NCI-H1417 (cell line): ENCODE results near the gene GRIK5.

Source experiments
- DNase-seq, 3 experiments: peaks; one replicate each; lab custom pipeline; 2025; lab: John Stamatoyannopoulos, UW

Gene GRIK5

DNA sequence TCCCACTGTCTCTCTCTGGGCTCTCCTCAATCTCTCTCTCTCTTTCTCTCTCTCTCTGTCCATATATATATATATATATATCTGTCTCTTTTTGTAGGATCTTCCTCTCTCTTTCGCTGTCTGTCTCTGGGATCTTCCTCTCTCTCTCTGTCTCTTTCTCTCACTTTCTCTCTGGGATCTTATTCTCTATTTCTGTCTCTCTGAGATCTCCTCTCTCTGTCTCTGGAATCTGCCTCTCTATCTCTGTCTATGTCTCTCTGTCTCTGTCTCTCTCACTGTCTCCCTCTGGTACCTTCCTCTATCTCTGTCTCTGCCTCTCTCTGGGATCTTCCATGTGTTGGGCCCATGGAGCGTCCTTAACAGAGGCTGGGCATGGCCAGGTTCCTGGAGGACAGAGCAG lies 79.4 kb downstream of the GRIK5 start:
- no peak for DNase-seq

DNA sequence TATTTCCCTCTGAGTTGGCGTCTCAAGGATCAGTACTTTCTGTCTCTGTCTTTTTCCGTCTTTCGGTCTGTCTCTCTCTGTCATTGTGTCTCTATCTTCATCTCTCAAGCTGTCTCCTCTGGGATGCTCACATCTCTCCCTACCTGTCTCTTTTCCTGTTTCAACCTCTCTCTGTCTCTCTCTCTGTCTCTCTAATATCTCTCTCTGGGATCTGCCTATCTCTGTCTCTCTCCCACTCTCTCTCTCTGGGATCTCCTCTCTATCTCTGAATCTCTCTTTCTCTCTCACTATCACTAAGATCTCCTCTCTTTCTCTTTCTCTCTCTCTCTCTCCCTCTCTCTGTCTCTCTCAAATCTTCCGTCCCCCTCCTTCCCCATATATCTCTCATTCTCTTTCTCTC lies 80.0 kb downstream of the GRIK5 start:
- DNase-seq, result no peak

DNA sequence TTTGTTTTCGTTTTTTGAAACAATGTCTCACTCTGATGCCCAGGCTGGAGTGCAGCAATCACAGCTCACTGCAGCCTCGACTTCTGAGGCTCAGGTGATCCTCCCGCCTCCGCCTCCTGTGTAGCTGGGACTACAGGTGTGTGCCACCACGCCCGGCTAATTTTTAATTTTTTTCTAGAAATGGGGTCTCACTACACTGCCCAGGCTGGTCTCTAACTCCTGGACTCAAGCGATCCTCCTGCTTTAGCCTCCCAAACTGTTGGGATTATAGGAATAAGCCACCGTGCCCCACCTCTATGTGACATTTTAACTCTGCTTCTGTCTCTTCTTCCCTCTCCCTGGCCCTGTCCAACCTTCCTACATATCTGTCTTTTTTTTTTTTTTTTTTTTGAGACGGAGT lies 81.1 kb downstream of the GRIK5 start:
- DNase-seq, result no peak

DNA sequence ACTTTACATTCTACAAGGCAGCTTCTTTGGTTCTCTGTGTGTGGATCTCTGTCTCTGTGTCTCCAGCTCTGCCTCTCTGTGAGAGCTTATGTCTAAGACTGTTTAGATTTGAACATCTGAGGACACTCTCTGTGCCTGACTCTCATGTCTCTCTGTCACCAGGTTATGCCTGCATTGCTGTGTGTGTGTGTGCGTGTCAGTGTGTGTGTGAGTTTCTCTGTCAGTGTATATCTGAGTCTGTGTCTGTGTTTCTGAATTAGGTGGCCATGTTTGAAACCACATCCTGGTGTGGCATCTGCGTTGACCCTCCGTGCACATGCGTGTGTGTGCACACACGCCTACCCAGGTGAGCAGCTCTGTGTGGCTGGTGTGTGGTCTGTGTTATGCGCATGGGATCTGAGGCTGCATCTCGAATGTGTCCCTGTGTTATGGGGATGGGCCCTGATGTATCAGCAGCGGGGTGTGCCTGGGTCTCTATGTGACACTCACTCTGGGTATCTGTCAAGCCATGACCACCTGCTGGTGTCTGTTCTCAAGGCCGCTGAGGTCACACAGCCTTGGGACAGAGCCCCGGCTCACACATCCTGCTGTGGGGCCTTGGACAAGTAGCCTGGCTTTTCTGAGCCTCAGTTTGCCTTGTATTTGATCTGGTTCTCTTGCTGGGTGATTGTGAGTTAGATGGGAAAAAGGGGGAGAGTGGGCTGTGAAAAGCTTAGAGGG lies 82.7 kb downstream of the GRIK5 start:
- DNase-seq, result no peak

DNA sequence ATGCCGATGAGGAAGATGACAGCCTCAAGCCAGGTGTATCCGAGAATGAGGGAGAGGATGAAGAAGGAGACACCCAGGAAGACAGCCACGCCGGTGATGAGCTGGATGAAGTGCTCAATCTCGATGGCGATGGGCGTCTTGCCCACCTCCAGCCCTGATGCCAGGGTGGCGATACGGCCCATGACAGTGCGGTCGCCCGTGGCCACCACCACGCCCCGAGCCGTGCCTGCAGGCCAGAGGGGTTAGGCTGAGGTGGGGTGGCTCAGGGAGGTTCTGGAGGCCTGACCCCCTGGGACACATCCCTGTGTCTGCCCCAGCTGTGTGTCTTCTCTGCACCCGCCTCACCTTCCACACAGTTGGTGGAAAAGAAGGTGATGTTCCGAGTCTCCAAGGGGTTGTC lies 85.0 kb downstream of the GRIK5 start:
- no peak for DNase-seq

DNA sequence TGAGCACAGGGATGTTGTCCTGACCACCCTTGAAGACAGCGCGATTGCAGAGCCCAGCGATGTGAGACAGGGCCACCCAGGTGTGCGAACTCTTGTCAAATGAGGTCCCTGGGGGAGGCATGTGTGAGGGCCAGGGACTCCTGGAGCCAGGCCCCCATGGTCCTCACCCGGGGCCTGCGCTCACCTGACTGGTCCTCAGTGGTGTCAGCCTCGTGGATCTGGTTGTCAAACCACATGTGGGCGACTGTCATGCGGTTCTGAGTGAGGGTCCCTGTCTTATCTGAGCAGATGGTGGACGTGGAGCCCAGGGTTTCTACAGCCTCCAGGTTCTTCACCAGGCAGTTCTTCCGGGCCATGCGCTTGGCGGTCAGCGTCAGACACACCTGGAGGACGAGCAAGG lies 88.3 kb downstream of the GRIK5 start:
- DNase-seq, result no peak

DNA sequence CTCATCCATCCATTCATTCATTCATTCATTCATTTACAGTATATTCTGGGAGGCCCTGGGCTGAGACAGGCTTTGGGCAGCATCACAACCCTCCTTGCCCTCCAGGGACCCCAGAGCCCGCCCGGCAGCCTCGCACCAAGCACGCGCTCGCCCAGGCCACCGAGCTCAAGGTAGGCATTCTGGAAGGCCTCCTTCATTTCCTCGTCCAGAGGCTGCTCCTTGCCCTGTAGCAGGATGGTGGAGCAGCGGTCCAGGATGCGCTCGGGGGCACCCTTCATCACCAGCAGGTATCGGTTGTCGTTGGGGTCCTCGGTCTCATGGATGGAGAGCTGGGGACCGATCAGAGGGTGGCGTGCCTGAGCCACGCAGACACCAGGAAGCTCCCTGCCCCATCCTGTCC lies 91.5 kb downstream of the GRIK5 start:
- no peak for DNase-seq

DNA sequence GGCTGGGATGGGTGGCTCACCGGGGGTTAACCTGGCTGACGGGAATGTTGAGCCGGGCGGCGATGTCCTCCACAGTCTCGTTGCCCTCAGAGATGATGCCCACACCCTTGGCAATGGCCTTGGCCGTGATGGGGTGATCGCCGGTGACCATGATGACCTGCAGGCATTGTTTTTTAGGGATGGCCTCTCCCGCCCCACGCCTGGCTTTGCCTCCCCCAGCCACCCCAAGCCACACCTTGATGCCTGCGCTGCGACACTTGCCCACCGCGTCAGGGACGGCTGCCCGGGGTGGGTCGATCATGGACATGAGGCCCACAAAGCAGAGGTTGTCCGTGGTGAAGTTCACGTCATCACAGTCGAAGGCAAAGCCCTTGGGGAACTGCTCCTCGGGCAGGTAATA lies 92.1 kb downstream of the GRIK5 start:
- DNase-seq, result no peak

DNA sequence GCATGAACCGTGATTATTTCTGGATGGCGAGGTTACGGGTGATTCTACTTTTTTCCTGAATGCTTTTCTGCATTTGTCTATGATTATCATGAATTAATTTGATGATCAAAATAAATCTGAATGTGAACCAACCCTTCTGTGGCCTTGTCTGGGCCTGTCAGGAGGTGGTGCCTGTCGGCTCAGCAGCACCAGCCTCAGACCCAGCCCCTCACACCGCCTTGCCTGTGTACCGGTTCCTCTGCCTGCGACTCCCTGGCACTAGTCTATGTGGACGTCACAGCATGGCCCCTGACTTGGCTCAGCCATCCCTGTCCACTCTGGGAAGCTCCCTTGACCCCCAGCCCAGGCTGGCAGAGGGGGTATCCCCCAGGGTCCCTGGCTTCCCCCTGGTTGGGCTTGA lies 95.4 kb downstream of the GRIK5 start:
- DNase-seq, result no peak

DNA sequence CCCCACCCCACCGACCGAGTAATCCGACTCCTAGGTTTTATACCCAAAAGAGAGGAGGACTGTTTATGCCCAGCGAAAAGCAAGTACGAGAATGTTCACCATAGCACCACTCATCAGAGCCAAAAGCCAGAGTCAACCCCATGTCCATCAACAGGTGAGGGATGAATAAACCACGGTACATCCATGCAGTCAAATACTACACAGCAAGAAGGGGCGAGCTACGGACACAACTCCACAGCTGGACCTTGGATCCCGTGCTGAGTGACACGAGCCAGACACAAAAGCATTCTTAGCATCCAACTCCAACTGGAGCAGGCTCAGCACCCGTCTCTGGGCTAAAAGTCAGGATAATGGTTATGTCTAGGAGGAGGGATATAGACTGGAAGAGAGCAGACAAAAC lies 98.6 kb downstream of the GRIK5 start:
- DNase-seq, result no peak

DNA sequence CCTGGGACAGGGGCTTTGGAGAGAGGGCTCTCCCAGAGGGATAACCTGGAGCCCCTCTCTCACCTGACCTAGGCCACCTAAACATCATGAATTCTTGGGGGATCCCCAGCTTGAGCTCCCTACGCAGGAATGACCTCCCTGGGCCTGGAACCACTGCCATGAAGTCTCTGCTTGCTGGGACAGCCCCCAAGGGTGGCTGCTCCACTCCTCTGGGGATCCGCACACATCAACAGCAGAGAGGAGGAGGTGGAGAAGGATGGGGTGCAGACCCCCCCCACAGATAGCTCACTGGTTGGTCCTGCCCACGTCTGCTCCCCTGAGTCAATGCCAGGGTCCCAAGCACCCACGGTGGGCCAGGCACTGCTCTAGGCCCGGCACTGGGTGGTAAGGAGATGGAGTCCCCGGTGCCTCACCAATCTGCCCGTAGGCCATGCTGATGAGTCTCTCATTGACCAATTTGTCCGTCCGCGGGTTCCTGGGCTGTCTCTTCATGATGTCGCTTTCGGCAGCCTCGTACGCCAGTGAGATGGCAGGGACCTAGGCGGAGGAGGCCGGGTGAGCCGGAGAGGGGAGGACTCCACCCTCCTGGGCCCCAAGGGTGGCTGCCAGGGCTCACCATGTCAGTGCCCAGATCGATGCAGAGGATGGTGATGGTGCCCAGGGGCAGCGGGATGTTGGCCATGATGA lies 100.1 kb downstream of the GRIK5 start:
- DNase-seq, result no peak

DNA sequence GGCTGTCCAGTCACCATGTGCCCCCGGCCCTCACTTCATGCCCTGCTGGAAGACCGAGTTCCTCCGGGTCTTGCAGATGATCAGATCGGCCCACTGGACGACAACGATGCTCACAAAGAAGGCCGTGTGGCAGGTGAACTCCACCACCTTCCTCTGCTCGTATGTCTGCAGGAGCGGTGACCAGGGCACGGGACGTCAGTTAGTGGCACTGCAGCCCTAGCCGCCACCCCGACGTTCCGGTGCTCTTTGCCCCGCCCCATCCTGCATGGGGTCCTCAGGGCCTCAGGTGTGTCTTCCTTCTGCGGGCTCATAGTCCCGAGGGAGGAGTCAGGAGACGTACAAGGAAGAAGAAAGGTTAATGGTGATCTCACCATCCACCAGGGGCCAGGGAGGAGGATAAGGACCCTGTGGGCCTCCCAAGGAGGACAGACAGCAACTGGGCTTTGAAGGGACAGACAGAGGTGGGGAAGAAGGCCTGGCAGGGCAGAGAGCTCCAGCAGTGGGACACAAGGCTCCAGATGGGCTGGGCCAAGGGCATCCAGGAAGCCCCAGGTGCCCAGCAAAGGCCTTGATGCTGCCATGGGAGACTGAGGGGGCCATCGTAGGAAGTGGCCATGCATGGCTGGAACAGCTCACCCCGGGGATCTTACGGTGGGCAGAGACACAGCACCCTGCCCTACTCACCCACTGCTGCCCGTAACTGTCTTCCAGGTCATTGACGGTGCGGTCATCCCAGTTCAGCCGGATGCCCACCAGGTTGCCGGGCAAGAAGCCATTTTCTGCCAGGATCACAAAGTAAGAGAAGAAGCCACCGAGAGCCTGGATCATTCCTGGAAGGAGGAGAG lies 101.0 kb downstream of the GRIK5 start:
- no peak for DNase-seq

DNA sequence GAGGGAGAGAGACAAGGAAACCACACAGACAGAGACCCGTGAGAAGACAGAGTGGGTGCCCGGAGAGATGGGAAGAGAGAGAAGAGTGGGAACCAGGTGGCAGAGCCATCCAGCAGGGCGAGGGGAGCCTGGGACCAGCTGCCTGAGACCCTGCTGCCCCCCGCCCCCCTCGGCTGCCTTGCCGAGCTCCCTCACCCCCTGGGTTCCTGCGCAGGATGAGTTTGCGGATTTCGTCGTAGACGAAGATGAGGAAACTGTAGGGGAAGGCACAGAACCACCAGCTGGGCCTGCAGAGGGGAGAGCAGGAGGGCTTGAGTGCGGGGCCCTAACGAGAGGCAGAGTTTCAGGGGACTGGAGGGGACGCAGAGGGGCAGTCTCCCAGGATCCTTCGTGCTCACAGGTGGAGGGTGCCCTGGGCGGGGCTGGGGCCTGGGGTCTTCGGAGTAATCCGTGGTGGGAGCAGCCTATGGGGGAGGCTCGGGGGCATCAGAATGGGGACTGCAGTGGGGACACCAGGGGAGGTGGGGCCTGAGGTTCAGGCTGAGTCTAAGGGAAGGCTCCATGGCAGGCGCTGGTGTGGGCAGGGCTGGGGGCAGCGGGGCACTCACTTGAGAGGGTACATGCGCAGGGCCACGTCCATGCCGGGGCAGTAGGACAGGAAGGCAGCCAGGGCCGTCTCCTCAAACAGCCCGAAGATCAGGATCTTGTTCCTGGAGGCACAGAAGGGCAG lies 102.8 kb downstream of the GRIK5 start:
- DNase-seq, result no peak

DNA sequence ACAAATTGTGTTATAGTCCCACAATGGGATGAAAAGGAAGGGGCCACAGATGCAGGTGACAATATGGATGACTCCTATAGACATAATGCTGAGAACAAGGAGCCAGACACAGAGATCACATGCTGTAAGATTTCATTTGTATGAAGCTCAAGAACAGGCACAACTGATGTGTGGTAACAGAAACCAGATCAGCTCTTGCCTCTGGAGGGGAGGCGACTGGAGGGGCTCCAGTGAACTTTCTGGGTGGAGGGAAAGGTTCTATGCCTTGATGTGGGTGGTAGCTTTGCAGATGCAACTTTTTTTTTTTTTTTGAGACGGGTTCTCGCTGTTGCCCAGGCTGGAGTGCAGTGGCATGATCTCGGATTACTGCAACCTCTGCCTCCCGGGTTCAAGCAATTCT lies 104.9 kb downstream of the GRIK5 start:
- no peak for DNase-seq

DNA sequence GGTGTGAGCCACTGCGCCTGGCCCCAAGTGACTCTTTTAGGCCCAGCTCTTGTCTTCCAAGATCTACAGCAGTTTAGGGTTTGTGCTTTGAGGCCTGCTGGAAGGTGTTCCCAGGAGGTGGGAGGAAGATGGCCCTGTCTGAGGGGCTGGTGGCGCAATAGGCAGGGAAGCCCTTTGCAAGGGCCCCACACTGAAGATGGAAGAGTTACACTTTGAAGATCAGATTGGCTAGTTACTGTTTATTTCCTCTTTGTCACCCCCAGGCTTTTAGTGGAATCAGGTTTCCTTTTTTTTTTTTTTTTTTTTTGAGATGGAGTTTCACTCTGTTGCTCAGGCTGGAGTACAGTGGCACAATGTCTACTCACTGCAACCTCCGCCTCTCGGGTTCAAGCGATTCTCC lies 109.0 kb downstream of the GRIK5 start:
- DNase-seq, result no peak

DNA sequence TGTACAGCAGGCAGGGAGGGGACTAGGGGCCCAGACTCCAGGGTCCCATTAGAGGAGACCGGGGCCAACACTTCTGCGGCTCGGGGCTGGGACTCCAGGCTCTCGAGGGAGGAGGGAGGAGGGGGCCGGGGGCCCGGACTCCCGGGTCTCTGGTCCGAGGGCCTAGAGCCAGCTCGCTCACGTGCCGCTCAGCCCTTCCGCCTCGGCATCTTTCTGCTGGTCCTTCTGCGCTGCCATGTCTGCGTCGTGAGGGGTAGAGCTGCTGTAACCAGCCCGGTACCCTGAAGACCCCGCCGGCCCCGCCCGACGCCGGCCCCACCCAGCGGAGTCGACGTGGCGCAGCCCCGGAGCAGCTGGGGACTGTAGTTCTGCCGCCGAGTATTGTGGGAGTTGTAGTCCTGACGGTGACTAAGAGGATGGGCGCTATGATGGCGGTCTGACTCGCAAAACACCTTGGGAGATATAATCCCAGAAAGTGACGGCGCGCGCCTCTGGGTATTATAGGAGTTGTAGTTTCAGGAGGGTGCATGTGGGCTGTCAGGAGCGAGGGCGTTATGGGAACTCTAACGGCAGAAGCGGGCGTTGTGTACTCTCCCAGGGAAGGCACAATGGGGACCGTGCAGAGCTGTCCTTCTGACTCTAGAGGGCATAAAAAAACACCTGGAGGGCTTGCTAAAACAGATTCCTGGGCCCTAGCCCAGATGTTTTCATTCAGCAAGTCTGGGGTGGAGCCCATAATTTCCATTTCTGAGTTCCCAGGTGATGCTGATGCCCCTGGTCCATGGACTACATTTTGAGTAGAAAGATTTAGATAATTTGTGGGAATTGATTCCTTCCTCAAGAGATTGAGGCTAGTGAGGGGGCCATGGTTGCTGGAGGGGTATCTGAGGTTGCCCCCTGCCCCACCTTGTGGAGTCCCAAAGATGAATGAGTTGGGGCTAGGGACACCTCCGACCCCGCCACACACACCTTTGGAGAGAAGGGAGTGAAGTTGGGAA lies 110.7 kb downstream of the GRIK5 start, which contains the start of gene RABAC1:
TSS of gene RABAC1 (minus strand) at position 266 of the 998 bp plus-strand sequence. CDS start at position 237, 29 bp downstream.
- DNase-seq, result peak; percentile 85 to 95 (median 94)

DNA sequence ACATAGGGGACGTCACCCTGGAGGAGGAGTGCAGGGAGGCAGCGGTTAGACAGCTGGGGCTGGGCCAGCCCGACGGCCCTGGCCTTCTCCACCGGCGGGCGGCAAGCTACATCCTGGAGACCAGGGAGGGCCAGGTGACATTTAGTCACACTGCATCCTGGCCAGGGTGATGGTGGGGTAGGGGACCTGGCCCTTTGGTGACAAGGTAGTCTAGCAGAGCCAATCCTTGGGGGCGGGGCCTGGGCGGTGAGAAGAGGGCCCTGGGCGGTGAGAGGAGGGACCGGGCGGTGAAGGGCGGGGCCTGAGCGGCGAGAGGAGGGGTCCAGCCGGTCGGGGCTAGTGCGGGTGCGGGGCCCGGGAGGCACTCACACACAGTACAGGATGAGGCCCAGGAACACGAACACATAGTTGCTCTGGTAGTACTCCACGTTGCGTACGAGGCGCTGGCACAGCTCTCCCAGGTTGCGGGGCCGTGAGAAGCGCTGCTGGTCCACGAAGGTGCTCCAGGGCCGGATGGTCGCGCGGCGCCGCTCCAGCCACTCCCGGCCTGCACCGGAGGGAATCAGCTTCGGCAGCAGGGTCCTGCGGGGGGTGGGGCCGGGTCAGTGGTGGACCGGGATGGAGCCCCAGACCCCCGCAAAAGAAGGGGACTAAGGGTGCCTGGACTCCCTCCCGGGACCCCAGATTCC lies 111.5 kb downstream of the GRIK5 start:
- DNase-seq, result peak; percentile 68 to 84 (median 76)

DNA sequence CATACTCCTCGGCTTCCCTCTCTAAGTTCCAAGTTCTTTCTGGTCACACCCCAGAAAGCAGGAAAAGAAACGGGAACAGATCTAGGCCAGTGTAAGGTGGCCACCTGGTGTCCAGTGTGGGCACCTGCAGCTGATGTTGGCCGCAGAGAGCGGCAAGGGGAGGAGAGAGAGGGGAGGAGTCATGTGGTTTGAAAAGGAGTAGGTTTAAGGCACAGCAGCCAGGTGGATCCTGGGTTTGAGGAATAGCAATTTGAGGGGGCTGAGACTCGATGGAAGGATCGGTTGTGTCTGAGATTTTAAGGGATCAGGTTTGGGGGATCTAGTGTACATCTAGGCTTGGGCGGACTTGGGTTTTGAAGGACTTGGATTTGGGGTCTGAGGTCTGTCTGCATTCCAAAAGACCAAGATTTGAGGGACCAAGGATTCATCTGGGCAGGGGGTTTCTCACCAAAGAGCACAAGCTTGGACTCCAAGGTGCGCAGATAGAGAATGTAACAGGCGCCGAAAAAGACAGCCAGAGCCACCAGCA lies 112.1 kb downstream of the GRIK5 start:
- DNase-seq, result peak; percentile 62 to 87 (median 85)

DNA sequence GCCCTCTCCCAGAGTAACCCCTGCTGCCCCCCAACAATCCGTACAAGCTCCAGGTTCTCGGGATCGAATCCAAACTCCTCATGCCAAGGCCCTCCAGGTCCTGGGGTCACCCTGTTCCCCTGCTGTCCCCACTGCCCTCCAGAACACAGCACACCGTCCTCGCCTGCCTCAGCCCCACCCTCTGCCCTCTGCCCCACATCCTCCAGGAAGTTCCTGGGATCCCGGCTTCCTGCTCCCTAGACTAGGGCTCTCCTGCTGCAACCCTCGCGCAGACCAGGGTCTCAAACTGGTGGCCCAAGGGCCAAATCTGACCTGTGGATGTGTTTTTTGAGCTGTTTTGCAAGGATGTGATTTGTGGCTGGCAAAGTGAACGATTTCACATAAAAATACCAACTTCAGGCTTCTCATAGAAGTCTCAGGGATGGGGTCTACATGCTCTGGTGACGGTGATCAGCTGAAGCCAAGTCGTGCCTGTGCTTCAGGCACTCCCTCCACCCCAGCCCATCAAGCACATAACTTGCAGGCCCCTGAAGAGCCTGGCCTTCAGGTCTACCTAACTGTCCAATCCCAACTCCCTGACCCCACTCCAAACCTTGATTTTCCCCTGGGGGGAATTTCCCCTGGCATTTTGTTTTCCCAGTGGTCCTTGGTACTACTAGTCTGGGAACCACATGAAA lies 112.7 kb downstream of the GRIK5 start:
- no peak for DNase-seq
